Keratinocyte (primary cell): ENCODE results near the gene TAOK2. TPM values are rescaled to one million over a fixed set of nuclear protein-coding genes. Genes with fewer than 3 reads are reported as not detected.

Experiments
- DNase-seq: peaks from one replicate; pipeline ENCODE4 v3.0.0-alpha.2; 2011; ENCODE audit warnings: low read depth, missing footprints, low spot score
- FAIRE-seq: peaks from 2 replicates; lab custom pipeline; 2011; peaks lifted over from hg19 to GRCh38; lab: Jason Lieb, UNC
- H2AFZ ChIP-seq: 2 replicates; pipeline ENCODE4 v1.6.0; 2012; ENCODE audit warnings: low read length, control low read depth, inconsistent platforms; ENCODE audit not compliant: control insufficient read depth
- H3K27ac ChIP-seq: 2 replicates; pipeline ENCODE4 v1.5.1; 2011; ENCODE audit warnings: low read length; ENCODE audit not compliant: control insufficient read depth, insufficient read depth
- H3K27me3 ChIP-seq: 3 replicates; pipeline ENCODE4 v1.6.0; 2011; ENCODE audit warnings: low read length; ENCODE audit not compliant: control insufficient read depth, insufficient read depth; ENCODE audit errors: extremely low read depth
- H3K36me3 ChIP-seq, 2 experiments: 2 replicates in 1 of 2; 3 replicates in 1 of 2; pipeline ENCODE4 v1.5.1; 2011; ENCODE audit warnings: low read length in 2 of 2, mild to moderate bottlenecking in 1 of 2; ENCODE audit not compliant: control insufficient read depth in 2 of 2, insufficient read depth in 2 of 2; ENCODE audit errors: extremely low read depth in 1 of 2
- H3K4me1 ChIP-seq: 3 replicates; pipeline ENCODE4 v1.5.1; 2011; ENCODE audit warnings: low read length; ENCODE audit not compliant: control insufficient read depth, insufficient read depth; ENCODE audit errors: extremely low read depth
- H3K4me2 ChIP-seq: 3 replicates; pipeline ENCODE4 v1.6.0; 2011; ENCODE audit warnings: low read depth, low read length; ENCODE audit not compliant: control insufficient read depth, insufficient read depth; ENCODE audit errors: extremely low read depth
- H3K4me3 ChIP-seq, 3 experiments: fragments of 200-600 bp in 1 of 3; sonication (generic) in 1 of 3; 2 replicates in 2 of 3; 3 replicates in 1 of 3; pipeline ENCODE4 v1.5.1; 2011 to 2016; ENCODE audit warnings: low read length in 3 of 3, mild to moderate bottlenecking in 3 of 3, control low read depth in 2 of 3, inconsistent platforms in 1 of 3, low read depth in 1 of 3, mixed read lengths in 1 of 3, mixed run types in 1 of 3, moderate library complexity in 1 of 3; ENCODE audit not compliant: control insufficient read depth in 2 of 3, insufficient read depth in 2 of 3; ENCODE audit errors: extremely low read depth in 1 of 3
- H3K79me2 ChIP-seq: 2 replicates; pipeline ENCODE4 v1.6.0; 2012; ENCODE audit warnings: low read length; ENCODE audit not compliant: control insufficient read depth, insufficient read depth
- H3K9ac ChIP-seq: 3 replicates; pipeline ENCODE4 v1.6.0; 2011; ENCODE audit warnings: low read length; ENCODE audit not compliant: control insufficient read depth, insufficient read depth; ENCODE audit errors: extremely low read depth
- H3K9me1 ChIP-seq: 3 replicates; pipeline ENCODE4 v1.6.0; 2011; ENCODE audit warnings: low read length; ENCODE audit not compliant: control insufficient read depth, insufficient read depth; ENCODE audit errors: extremely low read depth
- H3K9me3 ChIP-seq: 2 replicates; pipeline ENCODE4 v1.5.1; 2012; ENCODE audit warnings: low read depth, low read length; ENCODE audit not compliant: control insufficient read depth
- H4K20me1 ChIP-seq: 3 replicates; pipeline ENCODE4 v1.6.0; 2011; ENCODE audit warnings: low read length; ENCODE audit not compliant: control insufficient read depth, insufficient read depth; ENCODE audit errors: extremely low read depth
- EZH2 ChIP-seq: IDR thresholded peaks from one replicate; pipeline ENCODE4 v1.6.1; 2012; ENCODE audit warnings: inconsistent platforms, mild to moderate bottlenecking, low read length, moderate library complexity
- dilution Hi-C: fragments of 300-500 bp; cut with MboI; formaldehyde crosslinking; loops from one replicate; pipeline ENCODE4 v1.7.0; 2020; ENCODE audit warnings: low sequenced_read_pairs; ENCODE audit not compliant: extremely low pct_ligation_motif_present
- polyA plus RNA-seq, 5 experiments: library from polyadenylated mRNA; depleted of rRNA in 3 of 5; stranded (reverse) in 3 of 5; stranded (forward) in 1 of 5; unstranded in 1 of 5; fragments of >200 nt; gene quantifications; 1 replicate in 1 of 5; 2 replicates in 3 of 5; 3 replicates in 1 of 5; pipeline versions ENCODE4 v1.2.1 to v1.2.3, GENCODE V29; 2011 to 2012; ENCODE audit warnings: missing spikeins in 2 of 5, low read depth in 1 of 5, low replicate concordance in 1 of 5
- TF ChIP-seq, protein P1 (sequence below), 3 experiments: IDR thresholded peaks in 1 of 3; conservative IDR thresholded peaks in 1 of 3; optimal IDR thresholded peaks in 1 of 3; 2 replicates in 2 of 3; 3 replicates in 1 of 3; pipeline versions ENCODE3 to v1.5.1; 2011; ENCODE audit warnings: low read length in 3 of 3, mild to moderate bottlenecking in 3 of 3, moderate library complexity in 2 of 3, control low read depth in 1 of 3, inconsistent platforms in 1 of 3; ENCODE audit not compliant: insufficient read depth in 2 of 3; ENCODE audit errors: extremely low read depth in 1 of 3

The TAOK2 gene
- polyA plus RNA-seq, 1 donor (not counting 4 experiments of a cell fraction or from before 2014, with no cell fraction given) = 13.8 TPM

DNA sequence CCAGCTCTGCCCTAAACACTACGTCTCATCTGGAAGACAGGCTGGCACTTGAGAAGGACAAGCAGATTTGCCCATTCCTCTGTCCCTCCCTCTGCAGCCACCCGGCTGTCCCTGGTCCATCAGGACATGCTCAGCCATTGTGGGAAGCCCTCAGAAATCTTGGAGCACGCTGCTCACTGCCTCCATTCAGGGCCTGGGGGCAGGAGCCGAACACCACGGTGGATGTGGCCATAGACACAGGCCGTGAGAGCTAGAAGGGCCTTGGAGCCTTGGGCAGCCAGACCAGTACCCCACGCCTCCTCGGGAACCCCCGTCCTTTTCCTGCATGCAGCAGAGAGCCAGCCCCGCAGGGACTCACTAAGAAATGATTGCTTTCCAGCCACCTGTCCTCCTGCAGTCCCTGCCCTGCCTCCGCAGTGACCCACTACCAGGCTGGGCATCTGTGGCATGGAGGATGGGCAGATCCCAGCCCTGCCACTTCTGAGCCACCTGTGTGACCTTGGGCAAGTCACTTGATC is 33.8 kb downstream of the TAOK2 start:
- H3K9me3 ChIP-seq = no peaks in the 10 kb centered on the region
- no peak overlapping the region for H3K4me2 ChIP-seq
- no peak overlapping the region for H2AFZ ChIP-seq
- no peaks in the 10 kb centered on the region for H3K9me1 ChIP-seq
- H3K9ac ChIP-seq = no peak overlapping the region
- no peak for TF ChIP-seq EZH2
- TF ChIP-seq, protein P1, sequence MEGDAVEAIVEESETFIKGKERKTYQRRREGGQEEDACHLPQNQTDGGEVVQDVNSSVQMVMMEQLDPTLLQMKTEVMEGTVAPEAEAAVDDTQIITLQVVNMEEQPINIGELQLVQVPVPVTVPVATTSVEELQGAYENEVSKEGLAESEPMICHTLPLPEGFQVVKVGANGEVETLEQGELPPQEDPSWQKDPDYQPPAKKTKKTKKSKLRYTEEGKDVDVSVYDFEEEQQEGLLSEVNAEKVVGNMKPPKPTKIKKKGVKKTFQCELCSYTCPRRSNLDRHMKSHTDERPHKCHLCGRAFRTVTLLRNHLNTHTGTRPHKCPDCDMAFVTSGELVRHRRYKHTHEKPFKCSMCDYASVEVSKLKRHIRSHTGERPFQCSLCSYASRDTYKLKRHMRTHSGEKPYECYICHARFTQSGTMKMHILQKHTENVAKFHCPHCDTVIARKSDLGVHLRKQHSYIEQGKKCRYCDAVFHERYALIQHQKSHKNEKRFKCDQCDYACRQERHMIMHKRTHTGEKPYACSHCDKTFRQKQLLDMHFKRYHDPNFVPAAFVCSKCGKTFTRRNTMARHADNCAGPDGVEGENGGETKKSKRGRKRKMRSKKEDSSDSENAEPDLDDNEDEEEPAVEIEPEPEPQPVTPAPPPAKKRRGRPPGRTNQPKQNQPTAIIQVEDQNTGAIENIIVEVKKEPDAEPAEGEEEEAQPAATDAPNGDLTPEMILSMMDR (optimal IDR thresholded peaks at IDR 0.05 in 1 of 3, IDR thresholded peaks at IDR 0.05 in 1 of 3, conservative IDR thresholded peaks at IDR 0.05 in 1 of 3; ENCODE audit: extremely low read depth in 1 of 3, insufficient read depth in 2 of 3, low read length in 3 of 3) = no peak
- no peaks in the 10 kb centered on the region for H3K79me2 ChIP-seq
- dilution Hi-C loops = no loop called here
- peaks cover 4 to 8% of the 10 kb centered on the region in 2 experiments for H3K36me3 ChIP-seq
- peaks cover 28% of the 10 kb centered on the region for H3K27me3 ChIP-seq
- DNase-seq = no peak
- FAIRE-seq = no peak
- H3K4me3 ChIP-seq = no peak overlapping the region
- H4K20me1 ChIP-seq = no peaks in the 10 kb centered on the region
- no peak overlapping the region for H3K27ac ChIP-seq
- H3K4me1 ChIP-seq = peaks cover 3% of the 10 kb centered on the region

DNA sequence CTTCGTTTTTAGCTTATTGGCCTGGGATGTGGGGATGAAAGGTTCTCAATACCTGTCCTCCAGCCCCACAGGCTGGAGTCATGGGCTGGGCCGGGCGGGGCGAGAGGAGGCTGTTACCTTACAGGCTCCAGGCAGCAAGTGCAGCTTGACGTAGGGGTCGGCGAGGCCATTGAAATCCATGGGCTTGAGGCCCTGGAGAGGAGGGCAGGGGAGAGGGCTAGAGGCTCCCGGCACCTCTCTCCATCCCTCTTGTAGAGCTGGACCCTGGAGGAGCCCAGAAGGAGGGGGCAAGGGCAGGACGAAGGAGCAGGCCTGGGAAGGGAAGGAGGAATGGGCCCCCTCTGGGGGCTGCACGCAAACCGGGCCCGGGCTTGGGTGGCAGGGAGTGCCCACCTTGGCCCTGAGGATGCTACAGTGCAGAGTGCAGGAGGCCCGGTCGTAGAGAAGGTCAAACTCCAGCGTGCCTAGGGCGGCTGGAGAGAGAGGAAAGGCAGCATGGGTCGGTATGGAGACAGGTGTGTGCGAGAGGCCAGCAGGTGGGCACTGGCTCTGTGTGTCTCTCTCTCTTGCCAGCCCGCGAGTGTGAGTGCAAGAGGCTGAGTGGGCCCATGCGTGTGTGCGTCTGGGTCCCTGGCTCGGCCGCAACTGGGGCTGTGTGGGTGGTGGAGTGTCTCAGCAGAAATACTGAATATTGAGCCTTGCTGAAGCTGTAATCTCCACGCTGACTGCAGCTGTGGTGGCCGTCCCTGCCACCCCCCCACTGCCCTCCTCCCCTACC is 35.6 kb downstream of the TAOK2 start:
- H3K9me3 ChIP-seq = no peaks in the 10 kb centered on the region
- TF ChIP-seq, protein P1 (optimal IDR thresholded peaks at IDR 0.05 in 1 of 3, IDR thresholded peaks at IDR 0.05 in 1 of 3, conservative IDR thresholded peaks at IDR 0.05 in 1 of 3; ENCODE audit: extremely low read depth in 1 of 3, insufficient read depth in 2 of 3, low read length in 3 of 3) = no peak
- TF ChIP-seq EZH2 = no peak
- FAIRE-seq = no peak
- peaks cover 28% of the 10 kb centered on the region for H3K27me3 ChIP-seq
- H3K9me1 ChIP-seq = no peaks in the 10 kb centered on the region
- DNase-seq = no peak
- peaks cover 3% of the 10 kb centered on the region for H3K4me1 ChIP-seq
- no peak overlapping the region for H3K4me2 ChIP-seq
- no peak overlapping the region for H3K4me3 ChIP-seq
- H3K27ac ChIP-seq = no peak overlapping the region
- no peak overlapping the region for H3K9ac ChIP-seq
- H3K36me3 ChIP-seq = peaks cover 0 to 1% of the 10 kb centered on the region in 2 experiments
- dilution Hi-C loops = no loop called here
- no peaks in the 10 kb centered on the region for H4K20me1 ChIP-seq
- H3K79me2 ChIP-seq = no peaks in the 10 kb centered on the region
- no peak overlapping the region for H2AFZ ChIP-seq
